Esophagus (tissue), 2 donors: ENCODE results near the gene CREB5. TPM values are rescaled to one million over a fixed set of nuclear protein-coding genes. Genes with fewer than 3 reads are reported as not detected.

Experiments
- H3K27ac ChIP-seq, 2 donors: one replicate each; pipeline ENCODE4 v1.5.1; 2013; ENCODE audit warnings: low read depth in 2 of 2, mild to moderate bottlenecking in 2 of 2, inconsistent platforms in 1 of 2, low read length in 1 of 2, moderate library complexity in 1 of 2
- H3K27me3 ChIP-seq, 2 donors: one replicate each; pipeline ENCODE4 v1.6.1; 2013; ENCODE audit warnings: low read length in 2 of 2, control low read depth in 1 of 2, mild to moderate bottlenecking in 1 of 2; ENCODE audit not compliant: insufficient read depth in 2 of 2, control insufficient read depth in 1 of 2
- H3K36me3 ChIP-seq, 2 donors: one replicate each; pipeline ENCODE4 v1.6.1; 2013; ENCODE audit warnings: low read length in 1 of 2; ENCODE audit not compliant: control insufficient read depth in 2 of 2, insufficient read depth in 2 of 2
- H3K4me1 ChIP-seq, 2 donors: one replicate each; pipeline ENCODE4 v1.6.1; 2013; ENCODE audit warnings: low read length in 1 of 2; ENCODE audit not compliant: control insufficient read depth in 2 of 2, insufficient read depth in 2 of 2
- H3K4me3 ChIP-seq, 2 donors: one replicate each; pipeline ENCODE4 v1.5.1; 2013; ENCODE audit warnings: low read length in 2 of 2, mild to moderate bottlenecking in 2 of 2, low read depth in 1 of 2, moderate library complexity in 1 of 2
- H3K9me3 ChIP-seq, 2 donors: one replicate each; pipeline ENCODE4 v1.6.1; 2013; ENCODE audit warnings: mild to moderate bottlenecking in 2 of 2, low read depth in 1 of 2, low read length in 1 of 2, moderate library complexity in 1 of 2; ENCODE audit not compliant: control insufficient read depth in 2 of 2, insufficient read depth in 1 of 2
- WGBS, 2 donors: extraction: QIAGEN DNeasy Blood & Tissue Kit; methylation state at CpG; one replicate each; pipeline ENCODE4 v1.1.7; 2013; 5-methylcytosine and 5-hydroxymethylcytosine counted together
- polyA plus RNA-seq, 2 donors: library from polyadenylated mRNA; stranded (reverse); fragments of 200-250 nt; gene quantifications; one replicate each; pipeline ENCODE4 v1.2.3, GENCODE V29; 2013
- donor health status: healthy with polysubstance abuse.
- donor health status: Bipolar disorder and iron deficiency.

Gene CREB5
- polyA plus RNA-seq, 2 donors = 0.67 to 1.2 TPM

GRCh38 chr7:28871631-28872030 is 459.3 kb downstream of the CREB5 start:
- Histone ChIP-seq H3K27me3 (no peaks in the 10 kb centered on the region), H3K9me3 (no peaks in the 10 kb centered on the region), H3K4me1 (no peaks in the 10 kb centered on the region), H3K27ac (no peak overlapping the region), H3K4me3 (no peak overlapping the region), H3K36me3 (no peaks in the 10 kb centered on the region)

DNA sequence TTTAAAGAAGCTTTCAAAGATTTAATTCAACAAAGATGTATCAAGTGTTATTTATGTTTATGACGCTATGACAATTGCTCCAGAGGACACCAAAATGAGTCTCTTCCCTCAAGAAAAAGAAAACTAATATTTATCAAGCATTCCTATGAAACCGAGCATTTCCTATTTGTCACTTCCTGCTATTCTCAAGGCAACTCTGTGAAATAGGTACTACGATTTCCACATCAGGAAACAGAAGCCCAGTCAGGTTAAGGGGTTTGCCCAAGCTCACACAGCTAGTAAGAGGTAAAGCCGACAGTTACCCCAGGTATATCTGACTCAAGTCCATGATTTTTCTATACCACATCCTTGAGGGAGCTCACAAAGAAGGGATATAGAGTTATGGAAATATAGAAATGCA is 459.9 kb downstream of the CREB5 start:
- H3K4me3 ChIP-seq = no peak overlapping the region
- H3K27ac ChIP-seq = no peak overlapping the region
- no peaks in the 10 kb centered on the region for H3K36me3 ChIP-seq
- WGBS, 2 donors = 73 to 78% methylated on average over 4 of the region's 4 CpGs
- H3K27me3 ChIP-seq = no peaks in the 10 kb centered on the region
- H3K9me3 ChIP-seq = no peaks in the 10 kb centered on the region
- no peaks in the 10 kb centered on the region for H3K4me1 ChIP-seq

DNA sequence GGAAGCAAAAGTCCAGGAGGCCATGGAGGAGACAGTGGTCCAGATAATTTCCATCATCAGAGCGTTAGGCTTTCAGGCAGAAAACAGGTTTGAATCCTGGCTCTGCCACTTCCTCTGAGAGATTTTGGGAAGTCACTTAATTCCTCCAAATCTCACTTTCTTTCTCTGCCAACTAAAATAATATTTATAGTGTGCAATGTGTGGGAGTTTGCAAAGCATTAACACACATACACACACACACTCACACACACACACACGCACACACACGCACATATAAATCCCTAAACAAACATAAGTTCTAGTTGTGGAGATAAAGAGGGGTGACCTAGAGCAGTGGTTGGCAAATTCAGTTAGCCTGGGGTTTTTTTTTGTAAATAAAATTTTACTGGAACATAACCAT is 461.0 kb downstream of the CREB5 start:
- 42 to 45% methylated on average over 3 of the region's 3 CpGs for WGBS, 2 donors
- Histone ChIP-seq H3K36me3 (no peaks in the 10 kb centered on the region), H3K27ac (no peak overlapping the region), H3K27me3 (no peaks in the 10 kb centered on the region), H3K4me3 (no peak overlapping the region), H3K9me3 (no peaks in the 10 kb centered on the region), H3K4me1 (no peaks in the 10 kb centered on the region)

- WGBS, 2 donors = 53 to 63% methylated on average over 1 of the region's 1 CpG
- Histone ChIP-seq H3K27ac (no peak overlapping the region), H3K9me3 (no peaks in the 10 kb centered on the region), H3K4me1 (no peaks in the 10 kb centered on the region), H3K36me3 (no peaks in the 10 kb centered on the region), H3K4me3 (no peak overlapping the region), H3K27me3 (no peaks in the 10 kb centered on the region)
These were observed 461.7 kb downstream of the CREB5 start for GRCh38 chr7:28874001-28874400.

Other genes starting within 250 kb of the CREB5 start
- 1 to 10 TPM; 1.6 to 3.5 TPM for gene JAZF1, start 231.7 kb upstream of the CREB5 start, polyA plus RNA-seq